Hippocampal formation (tissue), 2 donors: ENCODE data around the gene SNX15.
"Not testable (repeated sequence)": the region's sequence is repeated elsewhere in the genome, so short reads cannot be mapped to it uniquely, and the experiment has no call there.

Source experiments
- DNase-seq, 2 donors: peaks; one replicate each; lab custom pipeline; 2025; lab: John Stamatoyannopoulos, UW

Gene SNX15

DNA sequence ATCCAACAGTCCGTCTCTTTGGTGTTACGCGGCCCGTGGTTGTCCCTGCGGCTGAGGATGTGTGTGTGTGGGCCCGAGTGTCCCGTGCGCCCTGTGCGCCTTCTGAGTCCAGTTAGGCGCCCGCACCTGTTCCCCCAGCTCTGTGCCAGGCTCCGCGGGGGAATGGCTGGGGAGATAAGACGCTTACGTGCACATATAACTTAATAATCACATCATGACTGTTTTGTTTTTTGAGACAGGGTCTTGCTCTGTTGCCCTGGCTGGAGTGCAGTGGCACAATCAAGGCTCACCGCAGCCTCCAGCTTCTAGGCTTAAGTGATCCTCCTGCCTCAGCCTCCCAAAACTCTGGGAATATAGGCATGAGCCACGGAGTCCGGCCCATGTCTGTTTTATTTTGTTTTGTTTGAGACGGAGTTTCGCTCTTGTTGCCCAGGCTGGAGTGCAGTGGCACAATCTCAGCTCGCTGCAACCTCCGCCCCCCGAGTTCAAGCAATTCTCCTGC is 12.5 kb upstream of the SNX15 start:
- no peak for DNase-seq

- DNase-seq, result no peak
Observed at GRCh38 chr11:65016705-65017104, 10.5 kb upstream of the SNX15 start.

DNA sequence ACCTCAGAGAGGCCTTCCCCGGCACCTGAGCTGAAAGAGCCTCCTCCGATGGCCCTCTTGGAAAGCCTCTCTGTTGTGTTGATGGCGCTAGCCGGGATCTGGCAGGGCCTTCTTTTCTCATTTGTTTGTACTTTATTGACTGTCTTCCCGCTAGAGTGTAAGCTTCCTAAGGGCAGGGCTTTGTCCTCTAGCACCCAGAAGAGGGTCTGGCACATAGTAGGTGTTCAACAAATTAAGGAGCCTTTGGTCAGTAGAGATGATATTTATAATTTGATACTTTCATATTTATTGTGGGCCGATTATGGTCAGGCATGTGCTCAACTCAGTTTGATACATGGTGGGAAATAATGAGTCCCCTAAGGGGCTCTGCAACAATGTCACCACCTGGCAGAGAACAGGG is 9.3 kb upstream of the SNX15 start:
- no peak for DNase-seq

- DNase-seq, result no peak
Observed at GRCh38 chr11:65019824-65020223, 7.4 kb upstream of the SNX15 start.

GRCh38 chr11:65021003-65021402 is 6.2 kb upstream of the SNX15 start:
- DNase-seq, result no peak

GRCh38 chr11:65021509-65021908 is 5.7 kb upstream of the SNX15 start:
- no peak for DNase-seq

GRCh38 chr11:65023502-65023901 is 3.7 kb upstream of the SNX15 start:
- DNase-seq, result not testable (repeated sequence)

GRCh38 chr11:65026810-65027209 is 429 bp upstream of the SNX15 start:
- no peak for DNase-seq

GRCh38 chr11:65032216-65032615 is 5.0 kb downstream of the SNX15 start:
- DNase-seq, result no peak

- DNase-seq, result no peak
Observed at GRCh38 chr11:65034423-65034822, 7.2 kb downstream of the SNX15 start.

- no peak for DNase-seq
Observed at GRCh38 chr11:65035579-65035978, 8.3 kb downstream of the SNX15 start.

GRCh38 chr11:65036931-65037330 is 9.7 kb downstream of the SNX15 start:
- DNase-seq, result peak; percentile 13 to 58

DNA sequence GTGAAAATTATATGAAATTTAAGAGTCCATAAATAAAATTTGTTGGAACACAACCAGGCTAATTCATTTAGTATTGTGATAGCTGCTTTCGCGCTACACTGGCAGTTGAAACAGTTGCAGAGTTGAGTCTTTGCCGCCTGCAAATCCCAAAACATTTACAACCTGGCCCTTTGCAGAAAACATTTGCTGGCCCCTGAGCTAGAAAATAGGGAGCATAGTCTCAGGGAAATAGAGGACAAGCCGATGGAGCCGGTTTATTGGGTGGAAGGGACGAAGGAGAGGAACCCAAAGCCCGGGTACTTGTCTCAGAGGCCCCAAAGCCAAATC is 13.2 kb downstream of the SNX15 start:
- DNase-seq, result no peak

GRCh38 chr11:65040847-65041622 is 13.8 kb downstream of the SNX15 start, which contains the start of gene SAC3D1:
Gene SAC3D1, plus strand, starts transcription at chr11:65041210. Its CDS starts 83 bp downstream, at chr11:65041293.
- DNase-seq, result peak; percentile 94 to 95

- DNase-seq, result no peak
Observed at GRCh38 chr11:65042891-65043290, 15.7 kb downstream of the SNX15 start.

- peak; percentile 5 to 18 for DNase-seq
Observed at GRCh38 chr11:65043881-65044501, 16.8 kb downstream of the SNX15 start.

DNA sequence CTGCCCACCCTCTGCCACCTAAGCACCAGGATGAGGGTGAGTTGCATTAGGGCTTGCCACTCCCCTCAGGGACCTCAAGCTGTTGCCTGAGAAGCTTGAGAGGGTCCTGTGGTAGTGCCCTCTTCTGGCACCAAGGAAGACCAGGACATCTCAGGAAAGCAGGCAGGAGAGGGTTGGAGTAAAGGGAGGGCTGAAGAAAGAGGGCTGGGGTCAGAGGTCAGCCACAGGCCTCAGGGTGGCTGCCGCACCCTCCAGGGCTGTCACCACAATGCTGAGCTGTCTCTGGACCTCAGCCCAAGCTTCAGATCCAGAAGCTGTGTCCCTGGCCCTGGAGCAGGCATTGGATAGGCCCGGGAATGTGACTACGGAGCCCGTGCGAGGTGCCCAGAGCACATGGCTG is 17.8 kb downstream of the SNX15 start:
- no peak for DNase-seq

DNA sequence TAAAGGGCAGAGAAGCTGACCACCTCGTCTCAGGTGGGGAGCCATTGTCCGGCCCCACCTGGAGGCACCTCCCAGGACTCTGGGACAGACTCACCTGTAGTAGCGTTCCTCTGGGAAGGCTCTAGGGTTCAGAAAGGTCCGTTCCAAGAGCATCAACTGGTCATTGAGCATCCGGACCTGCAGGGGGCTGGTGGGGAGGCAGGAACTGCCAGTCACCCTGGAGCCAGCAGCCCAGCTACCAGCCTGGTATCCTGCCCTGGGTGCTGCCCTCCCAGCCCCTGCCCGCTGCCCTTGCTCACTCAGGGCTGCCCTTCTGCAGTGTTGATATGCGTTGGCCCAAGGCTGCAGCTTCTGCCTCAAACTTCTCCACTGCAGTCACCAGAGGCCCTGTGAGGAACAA is 18.5 kb downstream of the SNX15 start:
- DNase-seq, result no peak

DNA sequence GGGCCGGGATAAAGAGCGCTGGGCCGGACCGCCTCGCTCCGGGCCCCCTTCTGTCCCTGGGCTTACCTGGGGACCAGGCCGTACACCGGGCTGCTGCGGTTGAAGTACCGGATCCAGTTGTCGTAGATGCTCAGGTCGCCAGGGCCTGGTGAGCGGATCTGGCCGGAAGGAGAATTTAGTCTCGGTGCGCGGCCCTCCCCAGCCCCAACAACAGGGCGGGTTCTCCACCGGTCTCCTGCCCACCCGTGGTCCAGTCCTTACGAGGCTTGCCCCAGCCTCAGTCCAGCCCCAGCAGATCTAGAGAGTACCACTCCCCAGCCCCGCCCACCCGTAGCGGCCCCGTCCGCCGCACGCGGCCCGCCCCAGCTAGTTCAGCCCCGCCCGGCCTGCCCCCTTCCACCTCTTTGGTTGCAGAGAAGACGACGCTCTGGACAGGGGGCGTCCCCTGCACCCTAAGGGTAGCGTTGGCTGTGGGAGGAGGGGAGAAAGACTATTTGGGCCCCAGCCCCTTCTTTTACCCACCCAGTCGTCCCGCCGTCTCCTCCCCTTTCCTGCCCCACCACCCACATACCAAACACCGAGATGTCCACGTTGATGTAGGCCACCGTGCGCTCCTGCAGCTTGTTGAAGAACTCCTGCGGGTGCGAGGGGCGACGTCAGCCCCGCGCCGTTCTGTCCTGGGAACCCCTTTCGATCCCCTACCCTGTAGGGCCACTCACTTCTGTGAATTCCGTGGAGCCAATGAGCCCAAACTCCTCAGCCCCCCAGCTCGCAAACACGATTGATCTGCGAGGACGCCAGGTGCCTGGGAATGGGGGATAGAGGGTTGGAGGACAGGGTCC is 20.6 kb downstream of the SNX15 start:
- no peak for DNase-seq

DNA sequence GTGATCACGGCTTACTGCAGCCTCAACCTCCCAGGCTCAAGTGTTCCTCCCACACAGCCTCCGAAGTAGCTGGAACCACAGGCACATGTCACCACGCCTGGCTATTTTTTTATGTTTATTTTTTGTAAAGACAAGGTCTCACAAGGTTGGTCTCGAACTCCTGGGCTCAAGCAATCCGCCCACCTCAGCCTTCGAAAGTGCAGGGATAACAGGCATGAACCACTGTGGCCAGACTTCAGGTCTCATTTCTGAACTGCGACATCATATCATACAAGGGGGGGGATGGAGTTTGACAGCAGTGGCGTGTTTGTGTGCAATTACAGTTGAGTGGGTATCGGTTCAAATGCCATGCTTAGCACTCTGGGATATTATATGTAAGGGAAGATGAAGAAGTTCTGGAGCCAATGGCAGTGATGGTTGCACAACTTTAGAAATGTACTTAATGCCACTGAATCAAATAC is 24.2 kb downstream of the SNX15 start:
- DNase-seq, result no peak

GRCh38 chr11:65053827-65054508 is 26.7 kb downstream of the SNX15 start:
- no peak for DNase-seq

GRCh38 chr11:65055538-65055937 is 28.3 kb downstream of the SNX15 start:
- no peak for DNase-seq
